ENCODE data around the gene CNNM4.
A peak's percentile ranks its signal among the peaks of the same experiment; 100 is the strongest.

Gene CNNM4

GRCh38 chr2:96859099-96859649, 98.5 kb downstream of the CNNM4 start:
- DNase-seq (ENCODE audit: low spot score), result no peak

GRCh38 chr2:96859681-96860064, 99.0 kb downstream of the CNNM4 start:
- DNase-seq (ENCODE audit: low spot score), result no peak

GRCh38 chr2:96860065-96861029, 99.6 kb downstream of the CNNM4 start:
- DNase-seq (ENCODE audit: low spot score), result peak; percentile 23

GRCh38 chr2:96861074-96861473, 100.4 kb downstream of the CNNM4 start:
- no peak for DNase-seq (ENCODE audit: low spot score)
